ENCODE data around the gene MARK1.

GRCh38 chr1:220485791-220486190 is 42.1 kb upstream of the MARK1 start:
- TF ChIP-seq POLR2A (IDR thresholded peaks at IDR 0.05) = no peak
- no peak for TF ChIP-seq CTCF (IDR thresholded peaks at IDR 0.05)

All from sigmoid colon (tissue), 3 donors.